HG03135 (cell line): ENCODE results near the gene ARPC5L.
"Not testable (repeated sequence)": the region's sequence is repeated elsewhere in the genome, so short reads cannot be mapped to it uniquely, and the experiment has no call there.

Source experiments
- ATAC-seq: cut with Tn5 transposase; IDR thresholded peaks from one replicate; pipeline ENCODE4 v1.9.1; 2021; ENCODE audit warnings: mild to moderate bottlenecking, moderate library complexity; ENCODE audit not compliant: unreplicated experiment

The ARPC5L gene

DNA sequence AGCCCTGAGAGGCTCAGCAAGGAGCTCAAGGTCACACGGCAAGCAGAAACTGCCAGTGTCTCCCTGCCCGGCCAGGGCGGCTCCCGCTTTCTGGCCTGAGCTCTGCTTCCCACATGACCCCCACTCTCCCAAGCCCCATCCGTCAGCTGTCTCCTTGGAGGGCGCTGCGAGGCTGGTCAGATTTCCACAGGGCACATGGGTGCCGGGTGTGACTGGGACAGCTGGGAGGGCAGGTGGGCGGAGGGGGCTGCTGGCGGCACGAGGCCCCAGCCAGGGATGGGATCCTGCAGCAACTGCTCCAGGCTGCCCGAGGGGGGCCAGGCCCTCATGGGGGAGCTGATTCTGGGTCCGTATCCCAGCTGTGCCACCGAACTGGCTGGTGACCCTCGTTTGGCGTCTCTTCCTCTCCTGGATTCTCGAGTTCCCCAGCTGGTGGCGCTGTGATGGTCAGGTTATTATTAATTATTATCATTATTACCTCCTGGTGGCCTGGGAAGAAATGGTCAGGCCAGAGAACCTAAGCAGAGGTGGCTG is 21.6 kb upstream of the ARPC5L start:
- ATAC-seq = no peak

DNA sequence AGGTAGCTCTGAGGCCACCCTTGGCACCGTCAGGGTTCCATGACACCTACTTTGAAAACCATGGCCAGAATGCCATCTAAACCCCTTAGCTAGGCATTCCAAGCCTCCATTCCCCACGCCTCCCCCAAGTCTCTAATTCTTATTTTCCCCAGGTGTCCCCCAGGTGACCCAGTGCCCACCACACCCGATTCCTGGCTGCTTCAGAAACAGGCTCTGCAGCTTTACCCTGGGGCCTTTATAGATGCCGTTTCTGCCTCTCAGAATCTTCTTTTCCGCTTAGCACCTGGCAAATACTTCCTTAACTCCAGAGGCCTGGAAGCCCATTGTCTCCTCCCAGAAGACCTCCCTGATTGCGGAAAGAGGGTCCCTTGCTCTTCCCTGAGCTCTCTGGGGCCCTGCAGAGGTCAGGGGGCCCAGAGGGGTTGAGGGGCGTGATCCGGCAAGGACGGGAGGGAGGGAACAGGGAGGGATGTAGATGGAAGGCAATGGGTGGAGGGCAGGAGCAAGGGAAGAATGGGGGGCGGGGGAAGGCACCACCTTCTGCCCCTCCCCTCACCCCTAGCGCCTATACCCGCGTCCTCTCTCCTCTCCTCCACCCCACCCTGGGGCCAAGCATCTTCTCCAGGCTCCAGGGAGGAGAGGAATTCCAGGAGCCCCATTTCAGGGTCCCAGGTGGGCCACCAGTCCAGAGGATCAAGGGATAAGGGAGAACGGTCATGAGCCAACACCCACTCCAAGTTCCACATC is 20.7 kb upstream of the ARPC5L start:
- ATAC-seq = no peak

DNA sequence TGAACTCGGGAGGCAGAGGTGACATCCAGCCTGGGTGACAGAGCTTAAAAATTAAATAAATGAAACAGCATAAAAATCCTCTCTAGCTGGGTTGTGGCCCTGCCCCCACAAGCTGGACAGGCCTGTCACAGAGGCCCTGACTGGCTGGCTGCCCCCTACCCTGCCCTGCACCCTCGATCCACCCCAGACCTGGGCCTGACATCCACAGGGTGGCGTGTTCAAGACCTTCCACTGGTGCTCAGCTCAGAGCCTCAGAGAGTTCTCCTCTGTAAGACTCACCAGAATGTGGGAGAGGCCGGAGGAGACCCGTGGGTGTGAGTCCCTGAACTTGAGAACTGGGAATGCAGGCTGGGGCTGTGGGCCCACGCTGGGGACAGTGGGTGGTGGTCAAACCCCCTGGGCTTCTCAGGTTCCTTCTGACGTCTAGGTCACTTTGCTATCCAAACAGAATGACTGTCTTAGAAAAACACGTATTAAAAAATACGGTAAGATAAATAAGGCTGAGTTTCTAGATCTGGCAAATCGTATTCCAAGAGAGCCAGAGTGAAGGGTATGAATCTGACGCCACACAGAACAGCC is 18.4 kb upstream of the ARPC5L start:
- ATAC-seq = no peak

DNA sequence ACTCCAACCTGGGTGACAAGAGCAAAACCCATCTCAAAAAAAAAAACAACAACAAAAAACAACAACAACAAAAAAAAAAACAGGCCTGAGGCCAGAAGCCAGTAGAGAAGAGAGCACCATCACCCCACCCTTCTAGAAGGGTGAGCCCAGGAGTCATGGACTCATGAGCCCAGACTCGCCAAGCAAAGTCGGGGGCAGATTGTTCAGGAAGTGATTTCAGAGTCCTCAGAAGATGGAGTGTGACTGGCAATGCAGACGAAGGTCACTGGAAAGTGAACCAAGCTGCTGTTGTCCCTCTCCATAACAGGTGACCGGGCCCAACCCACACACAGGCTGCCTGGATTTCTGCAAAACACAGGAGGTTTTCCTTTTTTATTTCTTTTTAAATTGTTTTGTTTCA is 17.6 kb upstream of the ARPC5L start:
- ATAC-seq = no peak

DNA sequence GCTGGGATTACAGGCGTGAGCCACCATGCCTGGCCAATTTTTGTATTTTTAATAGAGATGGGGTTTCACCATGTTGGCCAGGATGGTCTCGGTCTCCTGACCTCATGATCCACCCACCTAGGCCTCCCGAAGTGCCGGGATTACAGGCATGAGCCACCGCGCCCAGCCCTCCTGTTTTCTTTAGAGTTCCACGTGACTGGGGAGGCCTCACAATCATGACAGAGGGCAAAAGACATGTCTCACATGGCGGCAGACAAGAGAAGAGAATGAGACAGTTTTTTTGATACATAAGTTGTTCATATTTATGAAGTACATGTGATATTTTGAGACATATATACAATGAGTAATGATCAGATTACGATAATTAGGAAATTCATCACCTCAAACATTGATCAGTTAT is 15.5 kb upstream of the ARPC5L start:
- ATAC-seq = not testable (repeated sequence)

DNA sequence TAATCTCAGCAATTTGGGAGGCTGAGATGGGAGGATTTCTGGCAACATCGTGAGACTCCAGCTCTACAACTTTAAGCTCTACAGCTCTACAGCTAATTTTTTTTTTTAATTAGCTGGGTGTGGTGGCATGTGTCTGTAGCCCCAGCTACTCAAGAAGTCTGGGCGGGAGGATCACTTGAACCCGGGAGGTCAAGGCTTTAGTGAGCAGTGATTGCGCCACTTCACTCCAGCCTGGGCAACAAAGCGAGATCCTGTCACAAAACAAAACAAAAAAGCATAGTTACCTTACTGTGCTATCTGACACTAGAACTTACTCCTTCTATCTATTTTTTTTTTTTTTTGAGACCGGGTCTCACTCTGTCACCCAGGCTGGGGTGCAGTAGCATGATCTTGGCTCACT is 15.0 kb upstream of the ARPC5L start:
- no peak for ATAC-seq

DNA sequence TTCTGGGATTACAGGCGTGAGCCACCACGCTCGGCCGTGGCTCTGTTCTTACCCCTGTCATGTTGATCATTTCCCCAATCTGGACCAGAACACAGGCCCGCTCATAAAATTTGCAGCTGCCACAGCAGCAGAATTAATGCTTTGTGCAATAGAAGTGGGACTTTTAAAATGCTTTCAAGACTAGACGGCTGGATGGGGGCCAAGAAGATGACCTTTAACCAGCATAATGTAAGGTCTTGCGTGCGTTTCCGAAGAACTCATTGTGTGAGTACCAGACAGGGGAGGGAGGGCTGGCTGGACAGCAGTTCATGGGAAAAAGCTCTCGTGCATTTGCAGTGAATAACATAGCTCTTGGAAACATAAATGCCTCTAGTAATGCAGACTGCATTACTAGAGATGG is 12.1 kb upstream of the ARPC5L start:
- no peak for ATAC-seq

DNA sequence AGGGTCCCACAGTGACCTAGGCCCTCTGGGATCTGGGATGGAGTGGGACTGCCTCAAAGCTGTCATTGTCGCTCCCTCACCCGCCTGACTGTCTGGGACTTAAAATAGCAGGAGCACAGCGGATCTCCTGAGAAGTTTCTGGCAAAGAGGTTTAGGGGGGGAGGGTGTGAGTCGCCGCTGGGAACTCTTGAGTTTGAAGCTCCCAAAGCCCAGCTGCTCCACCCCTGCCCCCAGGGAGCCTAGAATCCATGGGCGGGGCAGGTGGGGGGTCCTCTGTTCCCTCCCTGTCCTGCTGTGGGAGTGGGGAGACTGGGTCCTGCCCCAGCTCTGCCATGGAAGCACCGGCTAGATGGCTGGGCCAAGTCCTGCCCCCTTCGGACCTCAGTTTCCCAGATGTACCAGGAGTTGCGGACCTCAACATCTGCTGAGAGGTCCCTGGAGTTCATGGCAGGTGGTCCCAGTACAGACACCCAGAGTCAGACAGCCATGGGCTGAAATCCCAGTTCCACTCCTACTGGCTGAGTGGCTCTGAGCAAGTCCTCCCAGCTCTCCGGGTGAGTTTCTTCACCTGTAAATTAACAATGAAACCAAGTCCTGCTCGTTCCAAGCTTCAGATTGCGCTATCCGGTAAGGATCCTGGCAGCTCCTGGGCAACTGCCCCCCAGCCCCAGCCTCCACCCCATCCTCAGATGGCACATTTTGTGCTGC is 9.7 kb upstream of the ARPC5L start:
- ATAC-seq = no peak

DNA sequence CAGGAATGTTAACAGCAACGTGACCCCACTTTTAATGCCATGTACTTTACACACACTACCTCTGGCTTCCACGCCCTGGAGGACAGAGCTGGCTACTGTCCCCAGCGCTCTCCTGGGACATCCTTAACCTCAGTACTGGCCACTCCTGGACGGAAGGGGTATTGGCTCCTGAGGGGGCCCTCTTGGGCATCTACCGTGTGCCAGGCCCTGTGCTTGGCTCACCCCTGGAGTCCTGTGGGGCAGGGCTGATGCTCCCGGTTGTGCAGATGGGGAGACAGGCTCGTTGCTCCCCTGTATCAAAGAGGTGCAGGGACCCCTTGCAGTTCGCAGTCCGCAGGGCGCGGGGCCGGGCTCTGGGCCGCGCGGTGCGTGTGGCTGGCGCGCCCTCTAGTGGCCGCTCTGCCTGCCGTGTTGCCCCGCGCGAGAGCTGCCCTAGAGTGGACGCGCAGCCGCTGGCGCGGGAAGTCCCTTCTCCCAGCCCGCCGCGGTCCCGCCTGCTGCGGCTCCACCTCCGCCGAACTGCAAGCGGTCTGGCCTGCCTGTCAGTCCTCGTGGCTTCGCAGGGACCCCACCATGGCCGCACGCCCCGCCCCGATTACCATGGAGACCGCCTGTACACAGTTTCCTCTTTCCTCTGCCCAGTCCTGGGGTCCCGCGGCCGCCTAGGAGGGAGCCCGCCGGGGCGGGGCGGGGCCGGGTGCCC is 8.9 kb upstream of the ARPC5L start, which contains the start of gene WDR38:
Gene WDR38 (plus strand): TSS at position 632 of the 703 bp plus-strand sequence. CDS start 72 bp downstream, outside the sequence.
- ATAC-seq = peak; percentile 53

DNA sequence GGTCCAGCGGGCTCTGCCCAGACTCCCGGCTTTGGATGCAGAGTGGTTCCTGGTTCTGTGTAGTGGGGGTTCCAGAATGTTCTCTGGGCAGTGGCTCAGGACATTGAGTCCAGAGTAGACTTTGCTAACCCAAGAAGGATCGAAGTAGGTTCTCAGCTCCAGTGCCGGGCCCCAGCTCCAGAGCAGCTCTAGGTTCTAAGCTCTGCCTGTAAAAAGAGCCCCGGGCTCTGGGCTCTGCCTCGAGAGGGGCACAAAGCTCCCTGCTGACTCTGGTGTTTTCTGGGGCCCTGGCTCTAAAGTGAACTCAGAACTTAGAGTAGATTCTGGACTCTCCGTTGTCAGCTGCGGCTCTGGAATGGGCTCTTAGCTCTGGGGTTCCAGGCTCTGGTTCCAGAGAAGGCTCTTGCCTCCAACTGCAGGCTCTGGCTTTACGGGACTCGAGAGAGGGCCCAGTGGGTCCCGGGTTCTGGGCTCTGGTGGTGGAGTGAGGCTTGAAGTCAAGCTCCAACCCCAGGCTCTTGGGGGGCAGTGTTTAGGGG is 8.3 kb upstream of the ARPC5L start:
- ATAC-seq = no peak

DNA sequence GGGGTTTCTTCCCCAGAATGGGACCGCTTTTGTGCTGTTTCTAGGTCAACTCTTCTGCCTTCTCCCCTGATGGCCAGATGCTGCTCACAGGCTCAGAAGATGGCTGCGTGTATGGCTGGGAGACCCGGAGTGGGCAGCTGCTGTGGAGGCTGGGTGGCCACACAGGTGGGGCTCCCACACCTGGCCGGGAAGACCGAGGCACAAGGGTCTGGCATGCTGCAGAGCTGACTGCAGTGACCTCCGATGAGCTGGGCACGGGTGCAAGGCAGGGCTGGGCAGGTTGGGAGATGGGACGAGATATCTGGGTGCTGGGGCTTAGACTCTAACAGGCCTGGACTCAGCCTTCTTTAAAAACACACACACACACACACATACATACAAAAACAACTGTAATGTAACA is 7.8 kb upstream of the ARPC5L start:
- no peak for ATAC-seq

DNA sequence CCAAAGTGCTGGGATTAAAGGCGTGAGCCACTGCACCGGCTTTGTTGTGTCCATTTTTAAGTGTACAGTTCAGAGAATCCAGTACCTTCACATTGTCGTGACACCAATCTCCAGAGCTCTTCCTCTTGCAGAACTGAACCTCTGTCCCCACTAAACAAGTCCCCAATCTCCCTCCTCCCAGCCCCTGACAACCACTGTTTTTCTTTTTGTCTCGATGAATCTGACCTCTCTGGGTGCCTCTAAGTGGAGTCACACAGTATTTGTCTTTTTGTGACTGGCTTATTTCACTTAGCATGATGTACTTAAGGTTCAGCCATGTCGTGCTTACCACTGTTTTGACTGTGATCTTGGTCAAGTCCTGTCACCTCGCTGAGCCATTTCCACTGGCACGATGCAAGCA is 7.1 kb upstream of the ARPC5L start:
- ATAC-seq = no peak

DNA sequence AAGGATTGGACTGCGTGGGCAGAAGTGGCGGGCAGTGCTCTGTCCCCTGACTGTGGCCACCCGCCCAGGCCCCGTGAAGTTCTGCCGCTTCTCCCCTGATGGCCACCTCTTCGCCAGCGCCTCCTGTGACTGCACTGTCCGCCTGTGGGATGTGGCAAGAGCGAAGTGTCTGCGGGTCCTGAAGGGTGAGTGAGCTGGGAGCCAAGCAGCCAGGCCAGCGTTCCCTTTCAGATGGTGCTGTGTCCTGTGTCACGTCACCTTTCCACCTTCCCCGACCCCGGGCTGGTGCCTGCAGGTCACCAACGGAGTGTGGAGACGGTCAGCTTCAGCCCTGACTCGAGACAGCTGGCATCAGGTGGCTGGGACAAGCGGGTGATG is 6.4 kb upstream of the ARPC5L start:
- ATAC-seq = no peak

DNA sequence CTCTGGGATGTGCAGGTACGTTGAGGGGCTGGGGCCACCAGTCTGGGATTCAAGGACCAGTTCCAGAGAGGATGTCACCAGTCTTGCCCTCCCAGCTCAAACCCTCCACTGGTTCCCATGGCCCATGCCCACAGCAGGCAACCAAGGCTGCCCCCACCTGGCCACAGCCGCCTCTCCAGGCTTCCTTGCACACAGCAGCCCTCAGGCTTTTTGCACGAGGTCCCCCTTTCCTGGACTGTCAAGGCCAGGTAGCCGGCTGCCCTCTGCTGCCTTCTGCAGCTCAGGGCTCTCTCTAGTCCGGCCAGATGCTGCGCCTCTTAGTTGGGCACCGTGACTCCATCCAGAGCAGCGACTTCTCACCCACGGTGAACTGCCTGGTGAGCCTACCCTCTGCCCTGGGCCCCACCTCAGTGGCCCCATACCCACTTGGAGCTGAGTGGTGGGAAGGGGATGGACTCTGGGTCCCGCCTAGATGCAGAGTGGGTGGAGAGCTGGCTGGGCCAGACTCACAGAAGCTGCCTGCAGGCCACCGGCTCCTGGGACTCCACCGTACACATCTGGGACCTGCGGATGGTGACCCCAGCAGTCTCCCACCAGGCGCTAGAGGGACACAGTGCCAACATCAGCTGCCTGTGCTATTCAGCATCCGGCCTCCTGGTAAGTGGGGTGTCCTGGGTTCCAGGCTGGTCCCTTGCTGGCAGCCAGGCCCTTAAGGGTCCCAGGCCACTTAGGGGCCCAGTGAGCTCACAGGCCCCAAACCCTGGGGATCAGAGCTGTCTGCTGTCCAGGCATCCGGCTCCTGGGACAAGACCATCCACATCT is 5.8 kb upstream of the ARPC5L start:
- ATAC-seq = no peak

DNA sequence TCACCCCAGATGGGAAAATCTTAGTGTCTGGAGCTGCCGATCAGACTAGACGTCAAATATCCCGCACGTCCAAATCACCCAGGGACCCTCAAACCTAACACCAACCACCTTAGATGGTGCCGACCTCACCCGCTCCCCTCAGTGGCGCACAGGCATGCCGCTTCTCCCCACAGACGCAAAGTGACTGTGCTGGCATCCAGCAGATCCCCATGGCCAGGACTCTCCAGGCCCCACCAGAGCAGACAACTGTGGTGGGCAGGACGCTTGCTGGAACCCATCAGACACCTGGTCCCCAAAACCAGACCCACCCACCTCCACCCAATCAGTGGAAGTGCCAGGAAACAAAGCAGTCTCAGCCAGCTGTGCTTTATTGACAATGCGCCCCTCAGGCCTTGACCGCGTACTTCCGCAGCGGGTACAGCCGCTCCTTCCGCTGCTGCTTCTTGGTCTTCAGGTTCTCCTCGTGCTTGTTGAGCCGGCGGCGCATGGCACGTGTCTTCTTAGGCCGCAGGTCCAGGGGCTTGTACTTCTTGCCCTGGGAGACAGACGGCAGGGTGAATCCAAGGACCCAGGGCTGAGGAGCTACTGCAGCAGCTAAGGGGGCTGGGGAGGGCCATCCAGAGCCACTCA is 4.3 kb upstream of the ARPC5L start:
- ATAC-seq = no peak

DNA sequence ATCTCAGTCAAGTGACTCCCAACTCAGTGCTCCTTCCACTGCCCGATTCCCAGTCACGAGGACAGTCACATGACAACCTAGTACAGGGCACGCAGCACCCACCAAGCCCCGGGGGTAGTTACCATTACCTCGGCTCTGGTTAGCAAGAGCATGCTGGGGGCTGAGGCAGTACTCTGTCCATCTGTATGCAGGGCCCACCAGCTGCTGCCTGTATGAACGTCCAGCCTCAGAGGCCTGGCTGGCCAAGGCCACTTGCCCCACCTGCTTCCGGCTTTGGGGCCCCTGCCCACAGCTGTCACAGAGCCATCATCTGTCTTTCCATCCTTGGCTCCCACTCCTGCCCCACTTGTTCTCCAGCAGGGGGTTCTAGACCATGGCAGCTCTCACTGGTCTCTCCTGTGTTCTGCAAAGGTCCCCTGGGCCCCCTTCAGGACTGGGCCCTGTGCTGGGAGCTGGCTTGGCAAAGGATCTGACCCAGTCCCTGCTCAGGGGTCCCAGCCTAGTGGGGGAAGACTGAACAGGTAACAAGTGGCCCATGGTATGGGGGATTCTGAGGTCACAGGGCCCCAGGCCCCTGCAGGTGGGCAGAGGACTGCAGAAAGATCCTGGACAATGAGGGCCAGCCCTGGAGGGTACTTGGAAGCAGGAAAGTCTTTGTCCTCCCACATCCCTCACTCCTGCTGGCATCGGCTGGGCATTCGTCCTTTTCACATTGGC is 3.4 kb upstream of the ARPC5L start:
- ATAC-seq = no peak

DNA sequence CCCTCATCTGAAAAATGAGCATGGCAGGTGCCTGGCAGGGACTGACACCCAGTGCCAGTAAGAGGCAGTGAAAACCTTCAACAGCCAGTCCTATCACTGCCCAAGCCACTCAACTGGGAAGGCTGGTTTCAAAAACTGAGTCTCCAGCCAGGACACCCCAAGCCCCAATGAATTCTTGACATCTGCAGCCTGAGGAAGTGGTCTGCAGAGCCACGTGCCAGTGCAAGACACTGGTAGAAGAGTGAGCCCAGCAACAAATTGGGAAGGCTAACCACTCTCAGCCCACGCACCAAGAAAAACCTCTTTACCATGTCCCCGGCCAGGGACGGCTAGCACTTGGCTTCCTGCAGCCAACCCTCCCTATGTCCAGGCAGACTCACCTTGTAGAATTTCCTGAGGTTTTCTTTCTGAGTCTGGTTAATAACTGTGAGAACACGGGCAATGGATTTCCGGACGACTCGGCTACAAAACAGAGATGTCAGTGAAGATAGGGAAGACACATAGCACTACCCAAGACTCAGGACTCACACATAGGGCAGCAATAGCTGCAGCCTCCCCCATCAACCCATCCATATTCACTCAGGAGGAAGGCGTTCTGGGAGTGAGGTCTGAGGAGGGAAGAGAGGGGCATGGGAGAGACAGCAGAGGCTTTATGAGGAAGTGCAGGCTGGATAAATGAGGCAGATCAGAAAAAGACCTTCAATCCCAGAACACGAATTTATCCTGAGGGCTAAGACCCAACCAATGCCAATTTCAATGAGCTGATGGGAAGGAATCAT is 1.9 kb upstream of the ARPC5L start:
- ATAC-seq = no peak

DNA sequence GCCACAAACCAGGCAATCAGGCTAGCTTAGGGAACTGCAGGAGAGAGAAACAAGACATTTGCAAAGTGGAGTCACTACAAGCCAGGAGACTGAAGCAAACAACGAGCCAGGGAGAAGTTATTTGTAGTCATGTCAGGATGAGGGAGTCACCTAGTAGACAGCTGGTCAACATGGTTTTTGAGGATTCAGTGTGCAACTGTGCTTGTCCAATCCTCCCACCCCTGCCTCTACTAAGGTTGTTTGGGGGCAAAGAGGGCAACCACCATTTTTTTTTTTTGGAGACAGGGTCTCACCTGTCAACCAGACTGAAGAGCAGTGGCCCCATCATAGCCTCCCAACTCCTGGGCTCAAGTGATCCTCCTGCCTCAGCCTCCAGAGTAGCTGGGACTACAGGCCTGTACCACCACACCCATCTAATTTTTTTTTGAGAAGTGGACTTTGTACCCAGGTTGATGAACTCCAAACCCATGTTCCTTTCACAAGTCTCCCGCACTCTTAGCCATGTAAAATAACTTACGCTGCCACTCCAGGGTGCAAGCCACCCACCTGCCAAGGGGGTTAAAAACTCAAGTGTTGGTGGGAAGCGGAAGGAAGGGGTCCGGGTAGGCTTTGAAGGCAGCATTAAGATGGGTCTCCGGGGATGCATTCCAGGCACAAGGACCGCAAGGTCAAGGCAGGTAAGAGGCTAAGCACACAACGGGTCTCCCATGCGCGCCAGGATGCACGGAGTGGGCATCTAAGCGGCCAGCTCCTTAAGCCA is 1.2 kb upstream of the ARPC5L start:
- no peak for ATAC-seq
